Measurements from ENCODE around the gene BTBD7. TPM values are rescaled to one million over a fixed set of nuclear protein-coding genes. Genes with fewer than 3 reads are reported as not detected.

Gene BTBD7
- total RNA-seq, 1 experiment from 2014 or later = 12.7 TPM

GRCh38 chr14:93308686-93309345 lies 24.0 kb downstream of the BTBD7 start:
- in situ Hi-C loops (cut with HindIII; ENCODE audit: low sequenced_read_pairs) = no loop called here
- DNase-seq (ENCODE audit: low spot score) = no peak

GRCh38 chr14:93306812-93307211 lies 26.0 kb downstream of the BTBD7 start:
- no peak for DNase-seq (ENCODE audit: low spot score)
- in situ Hi-C loops (cut with HindIII; ENCODE audit: low sequenced_read_pairs) = no loop called here

- no peak for DNase-seq (ENCODE audit: low spot score)
- in situ Hi-C loops (cut with HindIII; ENCODE audit: low sequenced_read_pairs) = no loop called here
Measured at GRCh38 chr14:93305725-93306418, 27.0 kb downstream of the BTBD7 start.

- in situ Hi-C loops (cut with HindIII; ENCODE audit: low sequenced_read_pairs) = no loop called here
- no peak for DNase-seq (ENCODE audit: low spot score)
Measured at GRCh38 chr14:93304771-93305170, 28.1 kb downstream of the BTBD7 start.

GRCh38 chr14:93303659-93304058 lies 29.2 kb downstream of the BTBD7 start:
- in situ Hi-C loops (cut with HindIII; ENCODE audit: low sequenced_read_pairs) = no loop called here
- DNase-seq (ENCODE audit: low spot score) = no peak

- in situ Hi-C loops (cut with HindIII; ENCODE audit: low sequenced_read_pairs) = no loop called here
- no peak for DNase-seq (ENCODE audit: low spot score)
Measured at GRCh38 chr14:93302688-93303581, 29.9 kb downstream of the BTBD7 start.

GRCh38 chr14:93301821-93302447 lies 30.9 kb downstream of the BTBD7 start:
- no peak for DNase-seq (ENCODE audit: low spot score)
- in situ Hi-C loops (cut with HindIII; ENCODE audit: low sequenced_read_pairs) = no loop called here

GRCh38 chr14:93299866-93300265 lies 33.0 kb downstream of the BTBD7 start:
- in situ Hi-C loops (cut with HindIII; ENCODE audit: low sequenced_read_pairs) = no loop called here
- no peak for DNase-seq (ENCODE audit: low spot score)

GRCh38 chr14:93299416-93299815 lies 33.4 kb downstream of the BTBD7 start:
- DNase-seq (ENCODE audit: low spot score) = no peak
- in situ Hi-C loops (cut with HindIII; ENCODE audit: low sequenced_read_pairs) = no loop called here

- in situ Hi-C loops (cut with HindIII; ENCODE audit: low sequenced_read_pairs) = no loop called here
- no peak for DNase-seq (ENCODE audit: low spot score)
Measured at GRCh38 chr14:93295541-93296220, 37.2 kb downstream of the BTBD7 start.

- DNase-seq (ENCODE audit: low spot score) = no peak
- in situ Hi-C loops (cut with HindIII; ENCODE audit: low sequenced_read_pairs) = no loop called here
Measured at GRCh38 chr14:93286212-93286890, 46.5 kb downstream of the BTBD7 start.

- in situ Hi-C loops (cut with HindIII; ENCODE audit: low sequenced_read_pairs) = no loop called here
- DNase-seq (ENCODE audit: low spot score) = peak; percentile 63
Measured at GRCh38 chr14:93285044-93285443, 47.8 kb downstream of the BTBD7 start.

- in situ Hi-C loops (cut with HindIII; ENCODE audit: low sequenced_read_pairs) = no loop called here
- DNase-seq (ENCODE audit: low spot score) = no peak
Measured at GRCh38 chr14:93281937-93282336, 50.9 kb downstream of the BTBD7 start.

- in situ Hi-C loops (cut with HindIII; ENCODE audit: low sequenced_read_pairs) = no loop called here
- no peak for DNase-seq (ENCODE audit: low spot score)
Measured at GRCh38 chr14:93280743-93281142, 52.1 kb downstream of the BTBD7 start.

- no peak for DNase-seq (ENCODE audit: low spot score)
- in situ Hi-C loops (cut with HindIII; ENCODE audit: low sequenced_read_pairs) = no loop called here
Measured at GRCh38 chr14:93276031-93276716, 56.7 kb downstream of the BTBD7 start.

- in situ Hi-C loops (cut with HindIII; ENCODE audit: low sequenced_read_pairs) = no loop called here
- DNase-seq (ENCODE audit: low spot score) = no peak
Measured at GRCh38 chr14:93274055-93274806, 58.6 kb downstream of the BTBD7 start.

GRCh38 chr14:93271111-93271510 lies 61.7 kb downstream of the BTBD7 start:
- DNase-seq (ENCODE audit: low spot score) = no peak
- in situ Hi-C loops (cut with HindIII; ENCODE audit: low sequenced_read_pairs) = no loop called here

Data from G401 (cell line).